K562 (cell line): ENCODE measurements around the gene ANKMY1.

Experiments used
- BCL6 ChIP-seq: fragments of 250-450 bp; sonication (Bioruptor Pico); IDR thresholded peaks from 2 replicates; pipeline ENCODE4 v1.4.0; 2020
- CHD1 ChIP-seq: fragments of 200-600 bp; sonication (generic); IDR thresholded peaks from one replicate; pipeline ENCODE4 v1.6.1; 2012; ENCODE audit warnings: mild to moderate bottlenecking, moderate library complexity, low read length, inconsistent platforms
- CTCF ChIP-seq, 3 experiments: IDR thresholded peaks in 2 of 3; conservative IDR thresholded peaks in 1 of 3; 2 replicates each; pipeline ENCODE4 v1.5.1; 2011 to 2012; ENCODE audit warnings: low read length in 3 of 3, mild to moderate bottlenecking in 3 of 3, control low read depth in 2 of 3, improper control_type of control experiment in 1 of 3, inconsistent platforms in 1 of 3, low read depth in 1 of 3, mixed read lengths in 1 of 3, moderate library complexity in 1 of 3; ENCODE audit not compliant: insufficient read depth in 2 of 3
- FOXM1 ChIP-seq, 2 experiments: fragments of 450-650 bp in 1 of 2; sonication (generic) in 1 of 2; formaldehyde crosslinking in 1 of 2; IDR thresholded peaks; 2 replicates each; pipeline versions ENCODE4 v1.6.1 to v1.9.0; 2017 to 2022; ENCODE audit warnings: low read depth in 2 of 2, mild to moderate bottlenecking in 2 of 2, missing genetic modification reagents in 1 of 2, moderate library complexity in 1 of 2
- GABPA ChIP-seq: fragments of 200-800 bp; sonication (Bioruptor generic); conservative IDR thresholded peaks from 2 replicates; pipeline ENCODE4 v1.6.1; 2016; ENCODE audit warnings: low read depth, missing genetic modification characterization, missing compliant biosample characterization
- HDAC3 ChIP-seq: fragments of 450-650 bp; IDR thresholded peaks from 2 replicates; pipeline ENCODE4 v1.6.1; 2018; ENCODE audit warnings: borderline replicate concordance, mild to moderate bottlenecking, moderate library complexity; ENCODE audit not compliant: partially characterized antibody
- TCF7L2 ChIP-seq: fragments of 150-350 bp; IDR thresholded peaks from 2 replicates; pipeline ENCODE4 v1.6.1; 2016; ENCODE audit warnings: low read depth, mild to moderate bottlenecking, low read length, moderate library complexity
- ZNF282 ChIP-seq: sonication (generic); formaldehyde crosslinking; IDR thresholded peaks from 2 replicates; pipeline ENCODE4 v1.8.1; 2023; ENCODE audit warnings: missing genetic modification reagents

- TF ChIP-seq ZNF282 (CRISPR knock-in tag) (no peak), TCF7L2 (no peak), GABPA (tag) (no peak), HDAC3 (no peak), BCL6 (no peak), FOXM1 (IDR thresholded peaks at IDR 0.05; ENCODE audit: low read depth) (no peak), FOXM1 (CRISPR knock-in tag; IDR thresholded peaks at IDR 0.05; ENCODE audit: low read depth) (no peak), CHD1 (no peak), CTCF (IDR thresholded peaks at IDR 0.05 in 2 of 3, conservative IDR thresholded peaks at IDR 0.05 in 1 of 3; ENCODE audit: insufficient read depth in 2 of 3, low read depth in 1 of 3, low read length in 3 of 3) (no peak)
Measured at GRCh38 chr2:240442891-240443715, 114.7 kb downstream of the ANKMY1 start.
